Ammon's horn (tissue), 1 donor: Measurements from ENCODE around the gene FOXK2.
"Not testable (repeated sequence)": the region's sequence is repeated elsewhere in the genome, so short reads cannot be mapped to it uniquely, and the experiment has no call there.

Experiments
- DNase-seq: peaks from one replicate; pipeline ENCODE4 v3.0.0-alpha.2; 2016; ENCODE audit warnings: low spot score

Gene FOXK2

GRCh38 chr17:82495844-82496528, 23.5 kb upstream of the FOXK2 start:
- no peak for DNase-seq

- DNase-seq, result peak; percentile 98
Measured at GRCh38 chr17:82496529-82497434, 22.8 kb upstream of the FOXK2 start.

GRCh38 chr17:82497483-82498405, 21.8 kb upstream of the FOXK2 start:
- DNase-seq, result peak; percentile 16

- no peak for DNase-seq
Measured at GRCh38 chr17:82502207-82502606, 17.3 kb upstream of the FOXK2 start.

GRCh38 chr17:82503094-82503727, 16.3 kb upstream of the FOXK2 start:
- no peak for DNase-seq

- DNase-seq, result no peak
Measured at GRCh38 chr17:82503728-82504308, 15.7 kb upstream of the FOXK2 start.

- DNase-seq, result no peak
Measured at GRCh38 chr17:82505296-82505695, 14.2 kb upstream of the FOXK2 start.

GRCh38 chr17:82506402-82506801, 13.1 kb upstream of the FOXK2 start:
- DNase-seq, result not testable (repeated sequence)

GRCh38 chr17:82507631-82508175, 11.8 kb upstream of the FOXK2 start:
- no peak for DNase-seq

GRCh38 chr17:82511642-82512041, 7.9 kb upstream of the FOXK2 start:
- not testable (repeated sequence) for DNase-seq

- DNase-seq, result not testable (repeated sequence)
Measured at GRCh38 chr17:82513864-82514263, 5.7 kb upstream of the FOXK2 start.

GRCh38 chr17:82517230-82517865, 2.2 kb upstream of the FOXK2 start:
- no peak for DNase-seq

GRCh38 chr17:82519971-82520903, 705 bp downstream of the FOXK2 start:
- DNase-seq, result peak; percentile 20

- no peak for DNase-seq
Measured at GRCh38 chr17:82524540-82524939, 5.0 kb downstream of the FOXK2 start.

- no peak for DNase-seq
Measured at GRCh38 chr17:82525712-82526111, 6.2 kb downstream of the FOXK2 start.

- no peak for DNase-seq
Measured at GRCh38 chr17:82527898-82528297, 8.4 kb downstream of the FOXK2 start.

- DNase-seq, result peak; percentile 85
Measured at GRCh38 chr17:82528484-82529265, 9.1 kb downstream of the FOXK2 start.

- no peak for DNase-seq
Measured at GRCh38 chr17:82529914-82530300, 10.4 kb downstream of the FOXK2 start.
